ENCODE data around the gene GAB2.

- TF ChIP-seq CTCF (IDR thresholded peaks at IDR 0.05) (no peak), POLR2A (IDR thresholded peaks at IDR 0.05) (no peak)
Measured at GRCh38 chr11:78351979-78352841, 65.4 kb downstream of the GAB2 start.
